Coronary artery (tissue), 2 donors: ENCODE measurements around the gene GSDMA.

Source experiments
- DNase-seq: peaks from one replicate; pipeline ENCODE4 v3.0.0-alpha.2; 2017; ENCODE audit warnings: low spot score
- H3K27ac ChIP-seq, 2 donors: fragments of 200-600 bp; sonication (generic); one replicate each; pipeline ENCODE4 v1.5.1; 2016 to 2019
- H3K4me3 ChIP-seq: fragments of 200-600 bp; sonication (generic); 2 replicates; pipeline ENCODE4 v1.5.1; 2016; ENCODE audit warnings: mild to moderate bottlenecking, moderate library complexity
- CTCF ChIP-seq: fragments of 200-600 bp; sonication (generic); IDR thresholded peaks from one replicate; pipeline ENCODE4 v1.5.1; 2019; ENCODE audit warnings: antibody characterized with exemption

GSDMA gene

GRCh38 chr17:39926135-39926587 is 36.6 kb upstream of the GSDMA start:
- no peak for TF ChIP-seq CTCF
- Histone ChIP-seq H3K4me3 (peak overlapping the region; percentile 95), H3K27ac (peak overlapping the region in 1 of 2 donors; percentile 95)
- no peak for DNase-seq

GRCh38 chr17:39926588-39927100 is 36.2 kb upstream of the GSDMA start:
- no peak for TF ChIP-seq CTCF
- Histone ChIP-seq H3K4me3 (peak overlapping the region; percentile 95), H3K27ac (peak overlapping the region; percentile 95)
- DNase-seq = peak; percentile 79

GRCh38 chr17:39927101-39927928 is 35.5 kb upstream of the GSDMA start, which contains the start of the genes LRRC3C and ORMDL3:
Gene LRRC3C (plus strand): TSS chr17:39927732. CDS start chr17:39941524, 13,792 bp downstream.
Gene ORMDL3 (minus strand): TSS chr17:39927601. CDS start chr17:39924203, 3,398 bp downstream.
- no peak for TF ChIP-seq CTCF
- DNase-seq = peak; percentile 96
- H3K4me3 ChIP-seq = peak within 1 kb of the TSS; percentile 95
- H3K27ac ChIP-seq = peak within 1 kb of the TSS; percentile 95

- Histone ChIP-seq H3K4me3 (peak overlapping the region; percentile 95), H3K27ac (peak overlapping the region; percentile 95)
- DNase-seq = no peak
- no peak for TF ChIP-seq CTCF
Measured at GRCh38 chr17:39927929-39928857, 34.6 kb upstream of the GSDMA start.

- no peak for TF ChIP-seq CTCF
- H3K4me3 ChIP-seq = peak overlapping the region; percentile 95
- DNase-seq = no peak
- H3K27ac ChIP-seq = peak overlapping the region; percentile 95
Measured at GRCh38 chr17:39928858-39929645, 33.8 kb upstream of the GSDMA start.
